Osteoblast (primary cell): ENCODE results near the gene TET1. TPM values are rescaled to one million over a fixed set of nuclear protein-coding genes. Genes with fewer than 3 reads are reported as not detected.
"Not testable (repeated sequence)": the region's sequence is repeated elsewhere in the genome, so short reads cannot be mapped to it uniquely, and the experiment has no call there.

Source experiments
- DNase-seq: peaks from one replicate; pipeline ENCODE4 v3.0.0; 2011; ENCODE audit warnings: low spot score, mixed read lengths; ENCODE audit not compliant: insufficient read length; ENCODE audit errors: missing footprints
- H2AFZ ChIP-seq: 2 replicates; pipeline ENCODE4 v1.6.0; 2011; ENCODE audit warnings: mild to moderate bottlenecking, low read length
- H3K27ac ChIP-seq: 2 replicates; pipeline ENCODE4 v1.5.1; 2011; ENCODE audit warnings: mild to moderate bottlenecking, low read depth, low read length, moderate library complexity
- H3K27me3 ChIP-seq: 2 replicates; pipeline ENCODE4 v1.6.0; 2012; ENCODE audit warnings: mild to moderate bottlenecking, control low read depth, inconsistent platforms, low read length, moderate library complexity; ENCODE audit not compliant: insufficient read depth
- H3K36me3 ChIP-seq: 2 replicates; pipeline ENCODE4 v1.5.1; 2011; ENCODE audit warnings: mild to moderate bottlenecking, low read length, control low read depth, moderate library complexity; ENCODE audit not compliant: insufficient read depth
- H3K4me1 ChIP-seq: 2 replicates; pipeline ENCODE4 v1.5.1; 2011; ENCODE audit warnings: mild to moderate bottlenecking, low read length, control low read depth, moderate library complexity; ENCODE audit not compliant: insufficient read depth
- H3K4me2 ChIP-seq: 2 replicates; pipeline ENCODE4 v1.6.0; 2011; ENCODE audit warnings: mild to moderate bottlenecking, low read length; ENCODE audit not compliant: insufficient read depth
- H3K4me3 ChIP-seq: fragments of 200-600 bp; sonication (generic); 3 replicates; pipeline ENCODE4 v1.5.1; 2012; ENCODE audit warnings: mild to moderate bottlenecking, low read length, inconsistent platforms; ENCODE audit not compliant: insufficient read depth
- H3K79me2 ChIP-seq: 2 replicates; pipeline ENCODE4 v1.6.0; 2012; ENCODE audit warnings: mild to moderate bottlenecking, low read length, control low read depth, inconsistent platforms; ENCODE audit not compliant: insufficient read depth
- H3K9me3 ChIP-seq: 2 replicates; pipeline ENCODE4 v1.5.1; 2011; ENCODE audit warnings: low read depth, low read length, control low read depth
- H4K20me1 ChIP-seq: 2 replicates; pipeline ENCODE4 v1.6.0; 2012; ENCODE audit warnings: mild to moderate bottlenecking, low read length, control low read depth; ENCODE audit not compliant: insufficient read depth
- CTCF ChIP-seq: IDR thresholded peaks from 2 replicates; pipeline ENCODE4 v1.5.1; 2011; ENCODE audit warnings: mild to moderate bottlenecking, low read depth, low read length, moderate library complexity; ENCODE audit errors: extremely low read depth
- total RNA-seq: library from RNA; depleted of rRNA; stranded (reverse); fragments of >200 nt; gene quantifications from 2 replicates; pipeline ENCODE4 v1.2.3, GENCODE V29; 2012

Gene TET1
- total RNA-seq, result 3.8 and 4.0 TPM in 2 replicates

DNA sequence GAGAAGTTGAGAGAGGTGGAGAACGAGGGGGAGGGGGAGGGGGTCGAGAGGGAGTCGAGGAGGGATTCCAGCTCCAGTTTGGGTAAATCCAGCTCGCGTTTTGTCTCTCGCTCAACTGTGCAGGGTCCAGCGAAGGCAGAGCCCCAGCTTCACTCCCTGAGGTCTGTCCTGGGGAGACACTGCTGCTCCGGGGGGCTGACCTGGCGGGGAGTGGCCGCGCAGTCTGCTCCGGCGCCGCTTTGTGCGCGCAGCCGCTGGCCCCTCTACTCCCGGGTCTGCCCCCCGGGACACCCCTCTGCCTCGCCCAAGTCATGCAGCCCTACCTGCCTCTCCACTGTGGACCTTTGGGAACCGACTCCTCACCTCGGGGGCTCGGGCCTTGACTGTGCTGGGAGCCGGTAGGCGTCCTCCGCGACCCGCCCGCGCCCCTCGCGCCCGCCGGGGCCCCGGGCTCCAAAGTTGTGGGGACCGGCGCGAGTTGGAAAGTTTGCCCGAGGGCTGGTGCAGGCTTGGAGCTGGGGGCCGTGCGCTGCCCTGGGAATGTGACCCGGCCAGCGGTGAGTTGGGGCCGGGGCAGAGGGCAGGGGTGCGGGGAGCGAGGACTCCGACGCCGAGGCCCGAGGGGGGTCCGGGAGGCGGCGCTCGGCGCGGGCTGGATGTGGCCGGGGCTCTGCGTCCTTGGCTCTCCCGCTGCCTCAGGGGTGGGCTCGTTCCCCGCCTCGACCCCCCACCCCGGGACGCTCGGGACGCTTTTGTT, at the start of gene TET1:
Gene TET1 (plus strand): TSS at position 152 of the 757 bp plus-strand sequence. CDS start 12,002 bp downstream, outside the sequence.
- Histone ChIP-seq H2AFZ (peak within 1 kb of the TSS; percentile 84), H3K36me3 (no peaks in the 10 kb centered on the region), H3K4me3 (peak within 1 kb of the TSS; percentile 85), H3K4me2 (peak within 1 kb of the TSS; percentile 85), H3K9me3 (no peaks in the 10 kb centered on the region), H3K27me3 (no peaks in the 10 kb centered on the region), H3K4me1 (peaks cover 15% of the 10 kb centered on the region), H3K79me2 (no peaks in the 10 kb centered on the region), H3K27ac (peak within 1 kb of the TSS; percentile 7), H4K20me1 (no peaks in the 10 kb centered on the region)
- peak; percentile 87 for DNase-seq
- no peak for TF ChIP-seq CTCF

DNA sequence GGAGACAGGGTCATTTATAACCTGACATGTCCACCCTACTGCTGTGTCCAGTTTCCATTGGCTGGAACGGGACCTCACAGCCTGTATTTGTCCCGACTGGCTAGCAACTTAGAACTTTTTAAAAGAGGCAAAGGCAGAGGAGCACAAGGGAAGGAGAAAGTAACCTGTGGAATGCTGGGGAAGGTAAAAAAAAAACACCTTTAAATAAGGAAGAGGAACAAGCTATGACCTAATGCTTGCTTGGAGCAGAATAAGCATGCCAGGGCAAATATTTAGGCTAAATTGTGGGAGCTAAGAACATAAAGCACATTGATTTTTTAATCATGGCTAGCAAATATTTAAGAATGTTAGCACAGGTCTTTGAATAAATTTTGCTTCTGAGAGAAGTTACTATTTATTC, 43.9 kb upstream of the TET1 start:
- not testable (repeated sequence) for H3K36me3 ChIP-seq

DNA sequence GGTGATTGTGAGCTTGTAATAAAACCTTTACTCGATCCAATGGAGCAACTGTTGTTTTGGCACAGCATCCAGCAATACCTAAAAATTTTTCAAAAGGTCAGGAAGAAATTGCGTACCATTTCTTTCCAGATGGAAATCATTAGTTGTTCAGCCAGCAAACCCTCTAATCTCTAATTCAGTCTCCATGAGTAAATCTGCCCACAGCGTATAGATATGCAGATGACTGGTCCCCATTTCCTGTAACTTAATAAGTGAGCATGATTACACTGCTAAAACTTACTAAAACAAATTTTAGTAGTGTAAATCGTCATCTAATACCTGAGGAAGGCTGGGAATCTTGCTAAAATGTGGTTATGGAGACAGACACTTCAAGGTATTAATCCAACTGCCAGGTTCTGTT, 43.4 kb upstream of the TET1 start:
- peak overlapping the region; percentile 60 for H3K4me2 ChIP-seq
- H3K9me3 ChIP-seq, result no peaks in the 10 kb centered on the region
- no peaks in the 10 kb centered on the region for H3K27me3 ChIP-seq
- H3K36me3 ChIP-seq, result no peaks in the 10 kb centered on the region
- no peak overlapping the region for H3K4me3 ChIP-seq
- H2AFZ ChIP-seq, result no peak overlapping the region
- TF ChIP-seq CTCF, result no peak
- DNase-seq, result peak; percentile 75
- peak overlapping the region; percentile 75 for H3K27ac ChIP-seq
- peaks cover 16% of the 10 kb centered on the region for H3K4me1 ChIP-seq
- peaks cover 9% of the 10 kb centered on the region for H3K79me2 ChIP-seq
- H4K20me1 ChIP-seq, result no peaks in the 10 kb centered on the region

More for the DNA sequence above, 43.9 kb upstream of the TET1 start:
- H3K4me3 ChIP-seq, H3K9me3 ChIP-seq, H2AFZ ChIP-seq, H3K79me2 ChIP-seq, DNase-seq, H4K20me1 ChIP-seq, H3K27me3 ChIP-seq: not testable (repeated sequence)
- Histone ChIP-seq H3K4me2 (peak overlapping the region; percentile 60), H3K27ac (peak overlapping the region; percentile 75), H3K4me1 (peaks cover 16% of the 10 kb centered on the region)

- H3K27me3 ChIP-seq, result no peaks in the 10 kb centered on the region
- H2AFZ ChIP-seq, result no peak overlapping the region
- no peaks in the 10 kb centered on the region for H4K20me1 ChIP-seq
- H3K4me3 ChIP-seq, result no peak overlapping the region
- DNase-seq, result no peak
- no peaks in the 10 kb centered on the region for H3K36me3 ChIP-seq
- peaks cover 16% of the 10 kb centered on the region for H3K4me1 ChIP-seq
- peak overlapping the region; percentile 75 for H3K27ac ChIP-seq
- peak overlapping the region; percentile 60 for H3K4me2 ChIP-seq
- no peaks in the 10 kb centered on the region for H3K9me3 ChIP-seq
- TF ChIP-seq CTCF, result no peak
- H3K79me2 ChIP-seq, result peaks cover 13% of the 10 kb centered on the region
Measured at GRCh38 chr10:68517188-68517587, 42.9 kb upstream of the TET1 start.

DNA sequence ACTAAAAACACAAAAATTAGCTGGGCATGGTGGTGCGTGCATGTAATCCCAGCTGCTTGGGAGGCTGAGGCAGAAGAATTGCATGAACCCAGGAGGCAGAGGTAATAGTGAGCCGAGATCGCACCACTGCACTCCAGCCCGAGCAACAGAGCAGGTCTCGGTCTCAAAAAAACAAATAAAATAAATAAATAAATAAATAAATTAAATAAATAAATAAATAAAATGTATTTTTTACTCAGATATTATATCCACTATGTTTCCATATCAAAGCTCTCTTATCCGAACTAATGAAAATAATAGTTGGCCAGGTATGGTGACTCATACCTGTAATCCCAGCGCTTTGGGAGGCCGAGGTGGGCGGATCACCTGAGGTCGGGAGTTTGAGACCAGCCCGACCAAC, 41.5 kb upstream of the TET1 start:
- not testable (repeated sequence) for H3K27ac ChIP-seq, H3K9me3 ChIP-seq, DNase-seq, H3K4me3 ChIP-seq, H3K4me2 ChIP-seq, H3K36me3 ChIP-seq, H4K20me1 ChIP-seq, H3K27me3 ChIP-seq, H2AFZ ChIP-seq
- peaks cover 23% of the 10 kb centered on the region for H3K79me2 ChIP-seq
- peaks cover 16% of the 10 kb centered on the region for H3K4me1 ChIP-seq

GRCh38 chr10:68525490-68526038, 34.6 kb upstream of the TET1 start:
- H3K27ac ChIP-seq, H3K9me3 ChIP-seq, H3K4me3 ChIP-seq, H3K36me3 ChIP-seq, H2AFZ ChIP-seq, H3K4me2 ChIP-seq, H3K27me3 ChIP-seq, H3K4me1 ChIP-seq, DNase-seq, H4K20me1 ChIP-seq: not testable (repeated sequence)
- H3K79me2 ChIP-seq, result peaks cover 39% of the 10 kb centered on the region
